Activated naive CD8-positive, alpha-beta T cell treated with anti-CD3 and anti-CD28 coated beads for 36 hours (primary cell): ENCODE results near the gene ADAMTS18. TPM values are rescaled to one million over a fixed set of nuclear protein-coding genes. Genes with fewer than 3 reads are reported as not detected.

ENCODE experiments used
- DNase-seq: peaks from one replicate; pipeline ENCODE4 v3.0.0; 2021
- H3K27ac Mint-ChIP-seq: one replicate; pipeline ENCODE4 v1.8.0; 2022; ENCODE audit warnings: mild to moderate bottlenecking, moderate library complexity, mixed read lengths
- H3K27me3 Mint-ChIP-seq: one replicate; pipeline ENCODE4 v1.8.0; 2022; ENCODE audit warnings: mild to moderate bottlenecking, mixed read lengths
- H3K36me3 Mint-ChIP-seq: one replicate; pipeline ENCODE4 v1.8.0; 2021; ENCODE audit warnings: mild to moderate bottlenecking, mixed read lengths
- H3K4me1 Mint-ChIP-seq: one replicate; pipeline ENCODE4 v1.8.0; 2021; ENCODE audit warnings: mixed read lengths
- H3K4me3 Mint-ChIP-seq: one replicate; pipeline ENCODE4 v1.8.0; 2022; ENCODE audit warnings: mild to moderate bottlenecking, moderate library complexity, mixed read lengths
- H3K9me3 Mint-ChIP-seq: one replicate; pipeline ENCODE4 v1.8.0; 2022; ENCODE audit warnings: mixed read lengths
- total RNA-seq, 2 experiments: library from RNA; stranded (reverse); gene quantifications; one replicate each; pipeline ENCODE4 v1.2.3, GENCODE V29; 2021

The ADAMTS18 gene
- total RNA-seq, 2 experiments from 2014 or later, result not detected

- H3K27ac Mint-ChIP-seq, result no peak overlapping the region
- DNase-seq, result no peak
- H3K27me3 Mint-ChIP-seq, result peaks cover 6% of the 10 kb centered on the region
- no peak overlapping the region for H3K4me3 Mint-ChIP-seq
- no peaks in the 10 kb centered on the region for H3K4me1 Mint-ChIP-seq
- no peaks in the 10 kb centered on the region for H3K9me3 Mint-ChIP-seq
- no peaks in the 10 kb centered on the region for H3K36me3 Mint-ChIP-seq
These were observed 17.8 kb downstream of the ADAMTS18 start for GRCh38 chr16:77416939-77417480.

- H3K9me3 Mint-ChIP-seq, result no peaks in the 10 kb centered on the region
- H3K4me3 Mint-ChIP-seq, result no peak overlapping the region
- H3K36me3 Mint-ChIP-seq, result no peaks in the 10 kb centered on the region
- no peaks in the 10 kb centered on the region for H3K4me1 Mint-ChIP-seq
- H3K27ac Mint-ChIP-seq, result no peak overlapping the region
- peaks cover 6% of the 10 kb centered on the region for H3K27me3 Mint-ChIP-seq
- DNase-seq, result no peak
These were observed 20.0 kb downstream of the ADAMTS18 start for GRCh38 chr16:77414752-77415231.

GRCh38 chr16:77410449-77410848 lies 24.4 kb downstream of the ADAMTS18 start:
- no peak overlapping the region for H3K4me3 Mint-ChIP-seq
- no peaks in the 10 kb centered on the region for H3K9me3 Mint-ChIP-seq
- no peak overlapping the region for H3K27ac Mint-ChIP-seq
- no peak for DNase-seq
- H3K27me3 Mint-ChIP-seq, result peaks cover 13% of the 10 kb centered on the region
- no peaks in the 10 kb centered on the region for H3K36me3 Mint-ChIP-seq
- H3K4me1 Mint-ChIP-seq, result no peaks in the 10 kb centered on the region

- H3K27ac Mint-ChIP-seq, result no peak overlapping the region
- H3K4me1 Mint-ChIP-seq, result no peaks in the 10 kb centered on the region
- peaks cover 11% of the 10 kb centered on the region for H3K27me3 Mint-ChIP-seq
- H3K9me3 Mint-ChIP-seq, result no peaks in the 10 kb centered on the region
- DNase-seq, result no peak
- H3K36me3 Mint-ChIP-seq, result no peaks in the 10 kb centered on the region
- H3K4me3 Mint-ChIP-seq, result no peak overlapping the region
These were observed 25.5 kb downstream of the ADAMTS18 start for GRCh38 chr16:77409311-77409710.

- Mint-ChIP-seq H3K9me3 (no peaks in the 10 kb centered on the region), H3K27me3 (peaks cover 14% of the 10 kb centered on the region), H3K27ac (no peak overlapping the region), H3K36me3 (no peaks in the 10 kb centered on the region), H3K4me1 (no peaks in the 10 kb centered on the region), H3K4me3 (no peak overlapping the region)
- DNase-seq, result no peak
These were observed 26.2 kb downstream of the ADAMTS18 start for GRCh38 chr16:77408607-77409006.

GRCh38 chr16:77406680-77407079 lies 28.2 kb downstream of the ADAMTS18 start:
- peaks cover 14% of the 10 kb centered on the region for H3K27me3 Mint-ChIP-seq
- no peak for DNase-seq
- no peaks in the 10 kb centered on the region for H3K9me3 Mint-ChIP-seq

GRCh38 chr16:77404775-77405174 lies 30.1 kb downstream of the ADAMTS18 start:
- H3K4me3 Mint-ChIP-seq, result no peak overlapping the region
- no peaks in the 10 kb centered on the region for H3K4me1 Mint-ChIP-seq
- no peak overlapping the region for H3K27ac Mint-ChIP-seq
- no peak for DNase-seq
- peaks cover 14% of the 10 kb centered on the region for H3K27me3 Mint-ChIP-seq
- no peaks in the 10 kb centered on the region for H3K36me3 Mint-ChIP-seq
- H3K9me3 Mint-ChIP-seq, result no peaks in the 10 kb centered on the region

More at GRCh38 chr16:77406680-77407079, 28.2 kb downstream of the ADAMTS18 start:
- Mint-ChIP-seq H3K36me3 (no peaks in the 10 kb centered on the region), H3K27ac (no peak overlapping the region), H3K4me3 (no peak overlapping the region), H3K4me1 (no peaks in the 10 kb centered on the region)

GRCh38 chr16:77403732-77404131 lies 31.1 kb downstream of the ADAMTS18 start:
- Mint-ChIP-seq H3K4me1 (no peaks in the 10 kb centered on the region), H3K4me3 (no peak overlapping the region), H3K27me3 (peaks cover 13% of the 10 kb centered on the region), H3K36me3 (no peaks in the 10 kb centered on the region), H3K9me3 (no peaks in the 10 kb centered on the region), H3K27ac (no peak overlapping the region)
- DNase-seq, result no peak

- Mint-ChIP-seq H3K4me1 (no peaks in the 10 kb centered on the region), H3K9me3 (no peaks in the 10 kb centered on the region), H3K36me3 (no peaks in the 10 kb centered on the region), H3K27me3 (peaks cover 13% of the 10 kb centered on the region), H3K4me3 (no peak overlapping the region), H3K27ac (no peak overlapping the region)
- DNase-seq, result no peak
These were observed 32.2 kb downstream of the ADAMTS18 start for GRCh38 chr16:77402672-77403071.

GRCh38 chr16:77402118-77402517 lies 32.7 kb downstream of the ADAMTS18 start:
- Mint-ChIP-seq H3K27me3 (peaks cover 13% of the 10 kb centered on the region), H3K4me1 (no peaks in the 10 kb centered on the region), H3K27ac (no peak overlapping the region), H3K9me3 (no peaks in the 10 kb centered on the region), H3K36me3 (no peaks in the 10 kb centered on the region), H3K4me3 (no peak overlapping the region)
- no peak for DNase-seq

- H3K4me1 Mint-ChIP-seq, result no peaks in the 10 kb centered on the region
- DNase-seq, result no peak
These were observed 35.3 kb downstream of the ADAMTS18 start for GRCh38 chr16:77399546-77399945.

GRCh38 chr16:77399066-77399465 lies 35.8 kb downstream of the ADAMTS18 start:
- no peaks in the 10 kb centered on the region for H3K9me3 Mint-ChIP-seq
- H3K27me3 Mint-ChIP-seq, result peaks cover 4% of the 10 kb centered on the region
- H3K4me3 Mint-ChIP-seq, result no peak overlapping the region
- H3K27ac Mint-ChIP-seq, result no peak overlapping the region
- no peaks in the 10 kb centered on the region for H3K4me1 Mint-ChIP-seq
- no peak for DNase-seq
- H3K36me3 Mint-ChIP-seq, result no peaks in the 10 kb centered on the region

More at GRCh38 chr16:77399546-77399945, 35.3 kb downstream of the ADAMTS18 start:
- H3K27ac Mint-ChIP-seq, result no peak overlapping the region
- no peaks in the 10 kb centered on the region for H3K36me3 Mint-ChIP-seq
- peaks cover 6% of the 10 kb centered on the region for H3K27me3 Mint-ChIP-seq
- no peaks in the 10 kb centered on the region for H3K9me3 Mint-ChIP-seq
- no peak overlapping the region for H3K4me3 Mint-ChIP-seq

GRCh38 chr16:77398495-77398894 lies 36.3 kb downstream of the ADAMTS18 start:
- Mint-ChIP-seq H3K27me3 (peaks cover 3% of the 10 kb centered on the region), H3K4me1 (no peaks in the 10 kb centered on the region), H3K27ac (no peak overlapping the region), H3K4me3 (no peak overlapping the region), H3K9me3 (no peaks in the 10 kb centered on the region), H3K36me3 (no peaks in the 10 kb centered on the region)
- no peak for DNase-seq

- H3K36me3 Mint-ChIP-seq, result no peaks in the 10 kb centered on the region
- H3K4me1 Mint-ChIP-seq, result no peaks in the 10 kb centered on the region
- peaks cover 9% of the 10 kb centered on the region for H3K27me3 Mint-ChIP-seq
- no peaks in the 10 kb centered on the region for H3K9me3 Mint-ChIP-seq
- no peak for DNase-seq
- H3K4me3 Mint-ChIP-seq, result no peak overlapping the region
- no peak overlapping the region for H3K27ac Mint-ChIP-seq
These were observed 38.4 kb downstream of the ADAMTS18 start for GRCh38 chr16:77396461-77396860.

- H3K27me3 Mint-ChIP-seq, result peaks cover 6% of the 10 kb centered on the region
- no peaks in the 10 kb centered on the region for H3K4me1 Mint-ChIP-seq
- no peak overlapping the region for H3K4me3 Mint-ChIP-seq
- H3K9me3 Mint-ChIP-seq, result no peaks in the 10 kb centered on the region
- H3K36me3 Mint-ChIP-seq, result no peaks in the 10 kb centered on the region
- no peak for DNase-seq
- H3K27ac Mint-ChIP-seq, result no peak overlapping the region
These were observed 40.1 kb downstream of the ADAMTS18 start for GRCh38 chr16:77394699-77395098.

GRCh38 chr16:77393955-77394354 lies 40.9 kb downstream of the ADAMTS18 start:
- Mint-ChIP-seq H3K36me3 (no peaks in the 10 kb centered on the region), H3K9me3 (no peaks in the 10 kb centered on the region), H3K4me1 (no peaks in the 10 kb centered on the region), H3K27ac (no peak overlapping the region), H3K4me3 (no peak overlapping the region), H3K27me3 (peaks cover 6% of the 10 kb centered on the region)
- DNase-seq, result no peak
